Colon (tissue), 2 donors: Measurements from ENCODE around the gene LGALS7.

Experiments
- FAIRE-seq: peaks from 2 replicates; lab custom pipeline; 2012; peaks lifted over from hg19 to GRCh38; lab: Jason Lieb, UNC
- donor health status: control.
- donor health status: control.

LGALS7 gene

DNA sequence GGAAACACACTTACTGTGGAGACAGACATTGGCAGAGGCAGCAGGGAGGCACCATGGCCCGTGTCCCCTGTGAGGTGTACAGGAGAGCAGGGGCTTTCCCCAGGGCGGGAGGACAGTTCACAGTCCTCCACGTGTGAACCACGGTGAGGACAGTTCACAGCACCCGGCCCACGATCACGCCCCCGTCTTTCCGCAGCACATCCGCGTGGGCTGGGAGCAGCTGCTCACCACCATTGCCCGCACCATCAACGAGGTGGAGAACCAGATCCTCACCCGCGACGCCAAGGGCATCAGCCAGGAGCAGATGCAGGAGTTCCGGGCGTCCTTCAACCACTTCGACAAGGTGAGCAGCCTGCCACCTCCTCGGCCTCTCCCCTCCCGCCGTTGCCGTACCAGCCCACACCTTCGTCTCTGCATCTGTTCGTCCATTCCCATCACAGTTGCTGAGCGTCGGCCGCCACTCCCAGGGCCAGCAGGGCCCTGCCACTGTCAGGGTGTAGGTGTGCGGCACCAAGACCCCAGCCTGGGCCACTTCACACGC is 46.5 kb downstream of the LGALS7 start:
- FAIRE-seq = no peak

DNA sequence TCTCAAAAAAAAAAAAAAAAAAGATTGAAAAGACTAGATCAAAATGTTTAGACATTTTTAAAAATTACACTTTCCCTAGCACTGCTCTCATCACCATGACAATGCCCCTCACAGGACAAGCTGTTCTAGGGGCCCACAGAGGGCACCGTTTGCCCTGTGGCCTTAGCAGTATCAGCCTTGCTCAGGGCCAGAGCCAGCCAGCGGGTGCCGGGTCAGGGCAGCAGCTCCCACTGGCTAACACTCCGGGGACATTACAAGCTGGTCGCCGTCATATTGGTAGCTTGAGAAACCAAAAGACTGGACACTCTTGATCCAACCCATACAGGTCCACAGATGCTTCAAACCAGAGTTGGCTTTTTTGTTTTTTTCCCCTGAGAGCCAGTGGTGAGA is 47.0 kb downstream of the LGALS7 start:
- no peak for FAIRE-seq

DNA sequence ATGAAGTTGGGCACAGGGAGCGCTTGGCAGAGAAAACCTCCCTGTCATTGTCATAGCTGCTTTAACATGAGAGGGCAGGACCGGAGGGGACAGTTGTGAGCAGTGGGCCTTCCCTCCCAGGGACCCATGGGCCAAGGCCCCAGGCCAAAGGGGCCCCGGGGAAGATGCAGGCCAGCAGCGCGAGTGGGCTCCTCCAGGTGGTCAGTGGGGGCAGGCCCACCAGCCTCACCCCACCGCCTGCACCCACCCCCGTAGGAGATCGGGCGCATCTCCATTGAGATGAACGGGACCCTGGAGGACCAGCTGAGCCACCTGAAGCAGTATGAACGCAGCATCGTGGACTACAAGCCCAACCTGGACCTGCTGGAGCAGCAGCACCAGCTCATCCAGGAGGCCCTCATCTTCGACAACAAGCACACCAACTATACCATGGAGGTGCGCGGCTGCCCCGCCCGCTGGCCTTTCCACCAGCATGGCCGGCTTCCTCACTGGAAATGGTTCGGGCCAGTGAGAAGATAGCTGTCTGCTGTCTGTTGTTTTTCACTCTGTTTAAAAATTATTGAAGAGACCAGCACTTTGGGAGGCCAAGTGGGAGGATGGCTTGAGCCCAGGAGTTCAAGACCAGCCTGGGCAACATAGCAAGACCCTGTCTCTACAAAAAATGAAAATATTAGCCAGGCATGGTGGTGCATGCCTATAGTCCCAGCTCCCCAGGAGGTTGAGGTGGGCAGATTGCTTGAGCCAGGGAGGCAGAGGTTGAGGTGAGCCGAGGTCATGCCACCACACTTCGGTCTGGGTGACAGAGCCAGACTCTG is 47.6 kb downstream of the LGALS7 start:
- FAIRE-seq = no peak

DNA sequence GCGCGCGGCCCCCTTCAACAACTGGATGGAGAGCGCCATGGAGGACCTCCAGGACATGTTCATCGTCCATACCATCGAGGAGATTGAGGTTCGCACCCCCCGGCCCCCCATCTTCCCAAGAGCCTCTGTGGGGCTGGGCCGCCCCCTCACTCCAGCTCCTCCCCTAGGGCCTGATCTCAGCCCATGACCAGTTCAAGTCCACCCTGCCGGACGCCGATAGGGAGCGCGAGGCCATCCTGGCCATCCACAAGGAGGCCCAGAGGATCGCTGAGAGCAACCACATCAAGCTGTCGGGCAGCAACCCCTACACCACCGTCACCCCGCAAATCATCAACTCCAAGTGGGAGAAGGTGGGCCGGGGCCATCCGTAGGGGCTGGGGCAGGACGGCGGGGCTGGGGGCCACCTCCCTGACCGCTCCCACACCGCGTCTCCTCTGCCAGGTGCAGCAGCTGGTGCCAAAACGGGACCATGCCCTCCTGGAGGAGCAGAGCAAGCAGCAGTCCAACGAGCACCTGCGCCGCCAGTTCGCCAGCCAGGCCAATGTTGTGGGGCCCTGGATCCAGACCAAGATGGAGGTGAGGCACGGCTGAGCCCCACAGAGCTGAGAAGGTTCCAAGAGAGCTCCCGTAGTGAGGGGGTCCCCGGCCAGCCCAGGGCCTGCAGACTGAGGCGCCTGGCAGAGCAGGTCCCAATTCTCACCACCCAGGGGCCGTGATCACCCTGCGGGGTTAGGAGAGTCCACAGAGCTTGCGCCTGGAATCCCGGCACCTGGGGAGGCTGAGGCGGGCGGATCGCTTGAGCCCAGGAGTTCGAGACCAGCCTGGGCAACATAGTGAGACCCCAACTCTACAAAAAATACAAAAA is 49.1 kb downstream of the LGALS7 start:
- no peak for FAIRE-seq

DNA sequence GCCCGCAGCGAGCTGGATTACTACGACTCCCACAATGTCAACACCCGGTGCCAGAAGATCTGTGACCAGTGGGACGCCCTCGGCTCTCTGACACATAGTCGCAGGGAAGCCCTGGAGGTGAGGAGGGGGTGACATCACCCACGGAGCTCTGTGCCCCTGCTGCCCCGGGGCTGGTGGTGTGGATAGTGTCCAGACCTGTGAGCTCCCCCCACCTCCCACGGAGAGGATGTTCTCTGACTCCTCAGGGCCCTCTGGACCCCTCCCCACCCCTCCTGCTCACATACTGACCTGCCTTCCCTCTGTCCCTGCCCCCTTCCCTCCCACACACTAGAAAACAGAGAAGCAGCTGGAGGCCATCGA is 49.7 kb downstream of the LGALS7 start:
- no peak for FAIRE-seq

DNA sequence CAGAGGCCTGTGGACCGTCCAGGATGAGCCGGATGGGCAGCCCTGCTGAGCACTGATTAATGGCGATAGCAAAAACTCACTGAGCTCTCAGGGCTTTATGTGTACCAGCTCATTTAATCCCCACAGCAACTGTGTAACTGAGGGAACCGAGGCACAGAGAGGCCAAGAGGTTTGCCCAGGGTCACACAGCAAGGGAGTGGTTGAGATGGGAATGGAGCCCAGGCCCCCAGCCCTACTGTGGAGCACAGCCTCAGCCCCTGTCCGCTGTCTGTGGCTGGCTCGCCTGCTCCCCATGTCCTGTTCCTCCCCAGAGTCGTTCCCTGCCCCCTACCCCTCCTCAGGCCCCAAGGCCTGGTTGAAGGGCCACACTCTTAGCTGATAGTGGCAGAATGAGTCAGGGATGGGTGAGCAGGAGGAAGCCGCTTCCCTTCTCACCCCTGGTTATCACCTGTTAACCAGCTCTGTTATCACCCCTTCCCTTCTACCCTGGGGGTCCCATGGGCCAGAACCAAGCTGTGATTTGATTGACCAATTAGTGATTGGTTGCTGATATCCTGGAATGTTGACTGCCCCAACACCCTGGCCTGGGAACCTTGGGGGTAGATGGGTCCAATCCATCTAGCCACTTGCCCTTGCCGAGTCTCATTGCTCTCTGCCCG is 50.2 kb downstream of the LGALS7 start:
- no peak for FAIRE-seq

DNA sequence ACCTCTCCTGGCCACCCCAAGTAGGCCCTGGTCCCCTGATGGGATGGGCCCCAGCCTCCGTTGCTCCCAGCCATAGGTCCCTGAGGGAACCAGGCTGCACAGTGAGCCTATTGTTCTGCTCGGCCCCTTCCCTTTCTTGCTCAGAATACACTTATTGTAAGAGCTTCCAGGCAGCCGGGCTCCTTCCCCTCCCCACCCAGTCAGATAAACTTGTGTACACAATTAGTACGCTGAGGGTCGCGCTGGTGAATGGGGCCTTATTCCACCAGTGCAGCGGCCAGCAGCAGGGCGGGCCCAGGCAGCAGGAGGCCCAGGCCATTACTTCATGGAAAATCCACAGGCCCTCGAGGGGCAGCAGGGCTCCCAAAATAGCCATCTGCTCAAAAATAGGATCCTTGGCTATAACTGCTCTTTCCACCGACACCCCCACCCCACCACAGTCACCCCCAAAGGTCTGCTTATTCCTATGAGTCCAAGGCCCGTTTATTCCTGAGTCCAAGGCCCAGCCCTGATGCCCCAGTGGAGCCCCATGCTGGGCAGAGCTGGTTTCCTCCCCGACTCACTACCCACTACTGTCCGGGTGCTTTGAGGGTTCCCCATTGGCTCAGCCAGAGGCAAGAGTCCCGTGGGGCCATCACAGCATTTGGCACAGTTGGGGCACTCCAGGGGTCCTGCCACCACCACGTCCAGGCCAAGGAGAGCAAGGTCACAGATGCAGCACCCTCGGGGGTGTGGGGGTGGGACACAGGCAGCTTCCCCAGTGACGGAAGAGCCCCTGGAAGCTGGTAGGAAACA is 51.1 kb downstream of the LGALS7 start:
- FAIRE-seq = no peak

DNA sequence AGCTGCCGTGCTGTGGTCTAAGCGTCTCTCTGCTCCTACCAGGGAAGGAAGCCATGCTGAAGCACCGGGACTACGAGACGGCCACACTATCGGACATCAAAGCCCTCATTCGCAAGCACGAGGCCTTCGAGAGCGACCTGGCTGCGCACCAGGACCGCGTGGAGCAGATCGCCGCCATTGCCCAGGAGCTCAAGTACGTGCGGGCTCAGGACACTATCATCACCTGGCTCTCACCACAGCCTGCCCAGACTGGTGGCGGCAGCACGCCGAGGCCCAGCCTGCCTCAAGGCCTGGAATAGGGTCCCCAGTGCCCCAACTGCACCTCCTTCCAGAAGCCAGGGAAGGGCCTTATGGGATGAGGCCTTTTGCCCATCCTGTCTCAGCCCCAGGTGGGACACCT is 51.8 kb downstream of the LGALS7 start:
- no peak for FAIRE-seq
